ENCODE data around the gene GATAD2B. TPM values are rescaled to one million over a fixed set of nuclear protein-coding genes. Genes with fewer than 3 reads are reported as not detected.

The GATAD2B gene
- total and polyA plus RNA-seq, 2 of the 4 experiments (the other 2 are of a cell fraction): 3.8 to 6.2 TPM

GRCh38 chr1:153968000-153968363 is 45.2 kb upstream of the GATAD2B start:
- ChIA-PET POLR2A (ENCODE audit: unreplicated experiment) (interaction anchor here (1.3 to 1.5 kb wide), 3 partner anchors 10 to 45 kb away, joined by 3 to 5 read pairs (median 3); partner anchors contain the start of genes JTB and RPS27), CTCF (interaction anchor here (0.7 to 1.2 kb wide), 5 partner anchors 9 to 205 kb away, joined by 3 to 4 read pairs (median 3); partner anchors contain the start of gene JTB)
- Histone ChIP-seq H2BK20ac (ENCODE audit: low read depth, low read length) (no peak overlapping the region), H2BK120ac (ENCODE audit: low read depth, low read length) (peak overlapping the region; percentile 9; the same call in 1 of the 2 replicates), H3K14ac (replicated peaks; ENCODE audit: low read depth, low read length) (peak overlapping the region; percentile 39), H2BK5ac (ENCODE audit: low read depth, low read length, poor library complexity, severe bottlenecking) (peak overlapping the region; percentile 18), H4K8ac (ENCODE audit: low read depth in 2 of 2, low read length in 2 of 2) (peak overlapping the region; percentile 8 to 93), H2BK15ac (ENCODE audit: low read depth, low read length) (no peak overlapping the region), H3K4me2 (ENCODE audit: low read depth, low read length) (peak overlapping the region; percentile 87), H2AK5ac (ENCODE audit: low read depth, low read length) (peak overlapping the region; percentile 8; the same call in 1 of the 2 replicates), H2AK9ac (replicated peaks; ENCODE audit: low read depth, low read length, poor library complexity) (peak overlapping the region; percentile 73), H3K27me3 (ENCODE audit: control insufficient read depth, insufficient read depth, low read length) (no peaks in the 10 kb centered on the region), H4K91ac (ENCODE audit: insufficient read depth, low read depth, low read length) (peak overlapping the region; percentile 69), H3K9ac (ENCODE audit: low read depth, low read length) (peak overlapping the region; percentile 21), H2AFZ (replicated peaks; ENCODE audit: low read length, poor library complexity) (peak overlapping the region; percentile 90), H3K23ac (ENCODE audit: low read depth, low read length) (peak overlapping the region; percentile 55; the same call in 1 of the 2 replicates), H3K27ac (ENCODE audit: insufficient read depth, low read length) (peak overlapping the region; percentile 4), H4K20me1 (ENCODE audit: insufficient read depth, low read length) (no peaks in the 10 kb centered on the region; the same call in 1 of the 2 replicates), H3K9me3 (ENCODE audit: control insufficient read depth, insufficient read depth, low read length) (no peaks in the 10 kb centered on the region), H3K56ac (ENCODE audit: extremely low read depth, insufficient read depth, low read length) (peak overlapping the region; percentile 46), H3K18ac (ENCODE audit: low read depth, low read length) (no peak overlapping the region; the same call in 1 of the 2 replicates), H3K4me1 (ENCODE audit: control insufficient read depth, insufficient read depth, low read length) (0 out of 2 replicates have a peak, but pooled peaks cover 1% of the 10 kb centered on the region), H3K79me1 (ENCODE audit: low read depth in 1 of 2, low read length in 2 of 2) (peaks cover 5 to 38% of the 10 kb centered on the region in 2 experiments; a peak in 3 of 4 replicates), H3K4me3 (ENCODE audit: insufficient read depth, low read depth, low read length) (peak overlapping the region; percentile 48), H3K36me3 (ENCODE audit: control insufficient read depth, insufficient read depth, low read length) (peaks cover under 1% of the 10 kb centered on the region; the same call in 1 of the 2 replicates), H3K9me1 (ENCODE audit: insufficient read depth, low read length) (peaks cover 7% of the 10 kb centered on the region; the same call in 1 of the 2 replicates), H4K5ac (ENCODE audit: low read depth, low read length) (peak overlapping the region; percentile 46), H3K4ac (ENCODE audit: low read depth, low read length) (peak overlapping the region; percentile 80)
- intact Hi-C loops (cut with micrococcal nuclease): no loop called here
- in situ Hi-C loops (cut with MboI; ENCODE audit: low sequenced_read_pairs): loop anchor here (25.0 kb wide), 1 partner anchor 431 kb away; the partner anchor contains the start of genes S100A3, S100A4, S100A5 and S100A6
- BruUV-seq (replicated peaks): no TSS peak
- TF ChIP-seq RCOR1 (IDR thresholded peaks at IDR 0.05; ENCODE audit: insufficient replicate concordance, low read length): no peak
- TF ChIP-seq MXI1 (IDR thresholded peaks at IDR 0.05; ENCODE audit: borderline replicate concordance, low read depth, low read length): no peak
- TF ChIP-seq FOS (IDR thresholded peaks at IDR 0.05; ENCODE audit: low read depth, low read length): no peak
- no peak for TF ChIP-seq NFE2L2 (IDR thresholded peaks at IDR 0.05; ENCODE audit: low read depth, low read length)
- TF ChIP-seq MAZ (IDR thresholded peaks at IDR 0.05; ENCODE audit: borderline replicate concordance, low read depth, low read length): no peak
- TF ChIP-seq MAFK (IDR thresholded peaks at IDR 0.05; ENCODE audit: low read depth, low read length): no peak
- TF ChIP-seq USF2 (IDR thresholded peaks at IDR 0.05; ENCODE audit: low read depth, low read length): no peak
- TF ChIP-seq CHD1 (IDR thresholded peaks at IDR 0.05; ENCODE audit: low read depth, low read length): no peak
- no peak for TF ChIP-seq RFX5 (IDR thresholded peaks at IDR 0.05; ENCODE audit: low read depth, low read length)
- dilution Hi-C loops (cut with HindIII; ENCODE audit: low sequenced_read_pairs, unreplicated experiment): no loop called here
- WGBS, 2 experiments (ENCODE audit: extremely low coverage in 2 of 2, insufficient read length in 1 of 2): 12% methylated on average over 3 of the region's 8 CpGs; no CpG with 5 or more reads in 1 of the 2 experiments
- no peak for DNase-seq
- ATAC-seq (ENCODE audit: low read depth): no peak
